GM19438 (cell line): ENCODE measurements around the gene RFX7.
A peak's percentile ranks its signal among the peaks of the same experiment; 100 is the strongest.

Experiments used
- ATAC-seq: cut with Tn5 transposase; IDR thresholded peaks from one replicate; pipeline ENCODE4 v1.9.1; 2021; ENCODE audit warnings: low read depth; ENCODE audit not compliant: unreplicated experiment

The RFX7 gene

DNA sequence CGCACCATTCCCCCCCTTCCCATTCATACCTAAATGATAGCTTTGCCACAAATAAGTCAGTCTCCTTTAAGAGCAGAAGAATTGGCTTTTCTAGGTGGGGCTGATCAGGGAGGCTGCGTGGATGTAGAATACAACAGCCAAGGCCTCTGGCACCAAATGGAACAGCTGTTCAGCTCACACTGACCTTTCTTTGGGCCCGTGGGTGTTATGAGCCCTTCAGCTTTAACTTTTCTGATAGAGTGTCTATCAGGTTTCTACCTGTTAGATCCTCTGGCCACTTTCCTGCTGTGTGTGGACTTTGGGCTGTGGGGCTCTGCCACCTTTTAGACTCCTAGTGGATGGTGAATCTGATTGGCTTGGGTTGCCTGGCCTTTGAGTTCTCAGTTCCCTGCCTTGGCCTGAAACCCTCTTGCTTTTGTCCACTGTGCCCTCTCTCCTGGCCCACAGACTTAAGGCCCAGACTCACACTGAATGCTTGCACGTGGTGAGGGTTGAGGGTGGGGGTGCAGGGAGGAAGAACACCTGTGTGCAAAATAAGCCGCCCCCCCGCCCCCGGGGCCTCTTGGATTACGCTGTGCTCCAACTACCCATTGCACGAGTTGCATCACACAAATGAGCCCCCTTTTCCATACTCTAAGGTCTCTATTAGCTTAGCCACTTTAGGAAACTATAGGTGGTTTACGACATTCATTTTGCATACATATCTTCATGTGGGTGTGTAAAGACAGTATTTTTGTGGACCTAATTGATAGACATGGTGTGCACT lies 1.3 kb upstream of the RFX7 start:
- ATAC-seq = no peak

DNA sequence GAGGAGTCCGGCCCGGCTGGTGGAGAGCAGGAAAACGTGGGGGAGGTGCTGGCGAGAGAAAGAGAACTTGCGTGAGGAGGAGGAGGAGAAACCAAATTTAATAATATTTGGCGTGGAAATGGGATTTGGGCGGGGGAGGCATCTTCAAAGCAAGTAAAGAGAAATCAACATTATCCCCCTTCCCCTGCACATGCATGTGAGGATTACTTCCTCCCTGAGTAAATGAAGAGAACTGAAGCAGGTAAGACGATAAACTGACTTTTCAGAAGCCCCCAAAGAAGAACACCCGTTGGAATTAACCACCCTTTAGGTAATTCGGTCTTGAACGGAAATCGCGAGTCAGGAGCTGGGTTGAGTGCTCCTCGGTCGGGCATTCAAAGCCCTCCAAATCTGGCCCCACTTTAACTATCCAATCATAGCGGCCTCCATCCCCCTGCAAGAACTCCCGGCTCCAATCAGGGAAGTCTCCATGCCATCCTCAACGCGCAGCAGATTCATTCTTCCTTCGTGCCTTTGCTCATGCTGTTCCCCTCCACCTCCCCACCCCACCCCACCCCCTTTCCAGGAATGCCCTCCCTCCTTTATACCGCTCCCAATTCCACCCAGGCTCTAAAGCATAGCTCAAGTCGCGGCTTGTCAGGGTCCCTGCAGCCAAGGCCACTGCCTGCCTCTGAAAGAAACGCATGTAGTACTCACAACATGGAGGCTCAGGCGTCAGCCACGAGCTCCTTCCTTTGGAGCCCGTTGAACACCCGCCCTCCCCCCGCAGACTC lies 545 bp upstream of the RFX7 start:
- ATAC-seq = peak; percentile 23

DNA sequence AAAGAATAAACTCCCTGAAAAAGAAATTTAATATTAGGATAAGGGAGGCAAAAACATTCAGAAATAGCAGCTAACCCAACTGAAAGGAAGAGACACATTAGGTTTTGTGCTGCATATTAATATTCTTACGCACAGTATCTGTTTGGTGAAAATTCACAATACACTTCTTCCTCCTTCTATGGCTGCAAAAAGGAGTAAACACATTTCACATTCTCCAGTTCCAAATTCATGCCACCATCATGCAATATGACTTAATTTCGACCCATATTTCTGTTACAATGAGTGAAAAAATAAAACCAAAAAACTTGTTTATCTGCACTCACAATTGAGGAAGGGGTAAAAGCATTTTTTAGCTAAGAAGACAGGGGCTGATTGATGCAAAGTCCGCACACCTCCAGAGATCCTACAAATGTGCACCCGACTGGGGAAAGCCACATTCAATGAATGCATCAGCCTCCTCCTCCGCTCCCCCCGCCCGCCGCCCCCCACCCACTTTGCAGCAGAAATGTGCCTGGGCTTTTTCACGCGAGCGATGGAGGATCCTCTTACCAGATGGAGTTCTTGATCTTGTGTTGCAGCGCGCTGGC lies 1.0 kb downstream of the RFX7 start:
- no peak for ATAC-seq

GRCh38 chr15:56241374-56242105 lies 2.1 kb downstream of the RFX7 start:
- no peak for ATAC-seq

- ATAC-seq = no peak
Measured at GRCh38 chr15:56240390-56240789, 3.3 kb downstream of the RFX7 start.

GRCh38 chr15:56236197-56236596 lies 7.5 kb downstream of the RFX7 start:
- no peak for ATAC-seq

GRCh38 chr15:56234804-56235203 lies 8.9 kb downstream of the RFX7 start:
- no peak for ATAC-seq

DNA sequence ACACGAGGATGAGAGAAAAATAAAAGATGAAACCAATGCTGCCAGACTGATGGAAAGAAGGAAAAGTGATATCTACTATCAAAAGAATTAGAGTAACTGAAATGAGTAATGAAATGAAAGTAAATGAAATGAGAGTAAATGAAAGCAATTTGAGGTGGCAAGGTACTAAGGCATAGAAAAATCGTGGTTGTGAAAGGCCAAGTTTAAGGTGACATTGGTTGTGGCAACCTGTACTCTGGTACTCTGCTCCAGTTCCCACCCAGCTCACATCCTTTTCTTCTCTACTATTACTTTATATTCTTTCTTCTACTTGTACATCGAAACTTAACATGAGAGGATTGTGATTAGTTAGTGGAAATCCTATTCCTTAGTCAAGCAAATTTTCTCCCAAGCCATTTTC lies 10.1 kb downstream of the RFX7 start:
- no peak for ATAC-seq

- ATAC-seq = no peak
Measured at GRCh38 chr15:56232058-56232457, 11.6 kb downstream of the RFX7 start.

DNA sequence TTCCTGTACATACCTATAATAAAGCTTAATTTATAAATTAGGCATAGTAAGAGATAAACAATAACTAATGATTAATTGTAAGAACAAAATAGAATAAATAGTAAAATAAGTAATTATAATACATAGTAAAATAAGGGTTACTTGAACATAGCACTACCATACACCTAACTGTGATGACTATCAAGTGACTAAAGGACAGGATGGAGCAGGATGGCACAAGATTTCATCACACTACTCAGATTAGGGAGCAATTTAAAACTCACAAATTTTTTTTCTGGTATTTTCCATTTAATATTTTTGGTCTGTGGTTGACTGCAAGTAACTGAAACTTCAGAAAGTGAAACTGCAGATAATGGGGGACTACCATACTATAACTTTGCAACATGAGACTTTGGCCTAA lies 14.8 kb downstream of the RFX7 start:
- ATAC-seq = no peak

DNA sequence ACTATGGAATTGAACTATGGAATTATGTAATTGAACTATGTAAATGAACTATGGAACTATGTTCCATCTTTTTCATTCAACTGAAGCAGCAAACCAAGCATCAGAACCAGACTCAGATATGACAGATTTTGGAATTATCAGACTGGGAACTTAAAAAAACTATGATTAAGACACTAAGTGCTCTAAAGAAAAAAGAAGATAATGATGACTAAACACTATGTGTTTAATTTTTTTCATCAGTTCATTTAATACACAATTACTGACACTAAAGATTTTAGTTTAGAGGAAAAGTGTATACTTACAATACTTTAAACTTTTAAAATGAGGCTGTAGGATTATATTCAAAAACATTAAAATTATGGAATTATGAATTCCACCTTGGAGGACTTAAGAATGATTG lies 15.3 kb downstream of the RFX7 start:
- ATAC-seq = no peak

DNA sequence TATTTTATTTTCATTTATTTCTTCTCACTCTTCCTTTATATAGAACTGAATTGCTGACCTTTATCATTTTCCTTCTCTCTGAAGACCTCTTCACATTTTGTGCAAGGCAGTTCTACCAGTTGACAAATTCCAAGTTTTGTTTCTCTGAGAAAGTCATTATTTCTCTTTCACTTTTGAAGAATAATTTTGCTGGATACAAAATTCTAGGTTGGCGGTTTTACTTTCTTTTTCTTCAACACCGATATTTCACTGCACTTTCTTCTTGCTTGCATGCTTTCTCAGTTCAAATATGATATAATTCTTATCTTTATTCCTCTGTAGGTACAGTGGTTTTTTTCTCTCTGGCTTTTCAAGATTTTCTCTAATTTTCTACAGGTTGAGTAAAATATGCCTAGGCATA lies 15.9 kb downstream of the RFX7 start:
- no peak for ATAC-seq

GRCh38 chr15:56227306-56227705 lies 16.4 kb downstream of the RFX7 start:
- ATAC-seq = no peak

- no peak for ATAC-seq
Measured at GRCh38 chr15:56225520-56225919, 18.2 kb downstream of the RFX7 start.

DNA sequence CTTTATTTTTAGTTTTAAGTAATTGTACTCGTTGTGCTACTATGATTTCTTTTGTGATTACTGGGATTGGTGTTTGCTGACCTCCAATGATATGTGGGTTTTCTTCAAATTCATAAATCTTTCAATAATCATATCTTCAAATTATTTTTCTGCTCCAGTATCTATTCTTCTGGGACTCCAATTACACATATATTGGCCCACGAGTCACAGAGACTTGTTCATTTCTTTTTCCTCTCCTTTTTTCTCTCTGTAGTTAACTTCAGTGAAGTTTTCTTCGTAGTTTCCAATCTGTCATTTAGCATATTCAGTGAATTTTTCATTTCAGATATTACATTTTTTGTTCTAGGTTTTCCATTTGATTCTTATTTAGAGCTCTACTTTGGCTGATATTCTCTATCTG lies 21.4 kb downstream of the RFX7 start:
- ATAC-seq = no peak

DNA sequence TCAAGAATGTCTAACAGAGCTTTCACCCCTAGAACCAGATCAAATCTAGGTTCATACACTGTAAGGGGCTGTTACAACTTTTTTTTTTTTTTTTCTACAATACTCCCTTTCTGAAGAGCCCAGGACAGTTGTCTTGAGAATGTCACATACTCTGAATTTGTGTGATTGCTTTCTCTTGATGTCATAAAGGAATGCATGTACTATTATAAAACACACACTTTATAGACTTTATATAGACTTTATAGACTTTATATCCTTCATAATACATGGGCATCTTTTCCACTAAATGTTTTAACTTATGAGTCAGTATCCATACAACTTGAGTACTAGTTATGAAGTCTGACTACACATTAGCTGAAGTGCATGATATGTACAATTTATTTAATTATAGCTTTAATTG lies 26.3 kb downstream of the RFX7 start:
- no peak for ATAC-seq

DNA sequence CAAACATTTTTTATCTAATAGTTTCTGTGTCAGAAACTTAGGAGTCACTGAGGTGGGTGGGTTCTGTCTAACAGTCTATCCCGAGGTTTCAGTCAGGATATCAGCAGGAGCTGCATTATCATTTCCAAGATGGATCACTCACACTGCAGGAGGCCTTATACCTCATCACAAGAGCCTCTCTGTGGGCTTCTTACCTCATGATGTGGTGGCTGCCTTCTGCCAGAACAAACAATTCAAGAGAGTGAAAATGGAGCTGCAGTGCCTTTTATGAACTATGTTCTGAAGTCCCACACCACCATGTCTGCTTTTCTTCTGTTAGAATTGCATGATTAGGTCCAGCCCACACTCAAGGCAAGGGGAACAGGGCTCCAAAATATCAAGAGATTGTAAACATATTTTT lies 27.9 kb downstream of the RFX7 start:
- ATAC-seq = no peak

GRCh38 chr15:56211960-56212550 lies 31.6 kb downstream of the RFX7 start:
- no peak for ATAC-seq

DNA sequence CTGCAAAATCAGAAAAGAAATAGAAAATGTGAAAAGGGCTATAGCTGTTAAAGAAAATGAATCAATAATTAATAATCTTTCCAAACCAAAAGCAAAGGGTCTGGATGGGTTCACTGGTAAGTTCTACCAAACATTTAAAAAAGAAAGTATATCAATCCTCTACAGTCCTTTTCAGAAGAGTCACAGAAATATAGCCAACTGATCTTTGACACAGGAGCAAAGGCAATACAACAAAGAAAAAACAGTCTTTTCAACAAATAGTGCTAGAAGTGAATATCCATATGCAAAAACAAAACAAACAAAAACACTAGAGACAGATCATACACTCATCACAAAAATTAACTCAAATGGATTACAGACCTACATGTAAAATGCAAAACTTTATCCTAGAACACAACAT lies 32.6 kb downstream of the RFX7 start:
- no peak for ATAC-seq

DNA sequence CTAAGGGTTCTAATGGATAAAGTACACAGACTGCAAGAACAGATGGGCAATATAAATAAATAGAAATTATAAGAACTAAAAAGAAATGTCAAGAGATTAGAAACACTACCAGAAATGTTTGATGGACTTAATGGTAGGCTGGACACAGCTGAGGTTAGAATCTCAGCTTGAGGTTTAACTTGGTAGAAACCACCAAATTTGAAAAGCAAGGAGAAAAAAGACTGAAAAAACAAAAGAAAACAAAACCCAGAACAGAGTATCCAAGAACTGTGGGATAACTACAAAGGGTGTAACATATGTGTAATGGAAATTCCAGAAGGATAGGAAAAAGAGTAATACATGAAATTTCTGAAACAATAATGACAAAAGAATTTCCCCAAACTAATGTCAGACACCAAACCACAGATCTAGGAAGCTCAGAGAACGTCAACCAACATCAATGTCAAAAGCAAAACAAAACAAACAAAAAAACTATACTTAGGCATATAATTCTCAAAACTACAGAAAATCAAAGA lies 35.0 kb downstream of the RFX7 start:
- no peak for ATAC-seq

- ATAC-seq = no peak
Measured at GRCh38 chr15:56208185-56208584, 35.5 kb downstream of the RFX7 start.
